ENCODE measurements around the gene RFK.

- no peak for TF ChIP-seq CTCF (IDR thresholded peaks at IDR 0.05)
- no peak for TF ChIP-seq POLR2A (IDR thresholded peaks at IDR 0.05)
Measured at GRCh38 chr9:76396144-76396543, 1.9 kb upstream of the RFK start.

All from thyroid gland (tissue), 4 donors.